Measurements from ENCODE around the gene NMT1. TPM values are rescaled to one million over a fixed set of nuclear protein-coding genes. Genes with fewer than 3 reads are reported as not detected.

The NMT1 gene
- total and polyA plus RNA-seq, 2 of the 13 experiments (the other 11 are each of a cell fraction or from before 2014, with no cell fraction given), result 75.7 to 142 TPM

- TF ChIP-seq NR2F6 (IDR thresholded peaks at IDR 0.05) (peak; percentile 78), NR2F6 (CRISPR knock-in tag; IDR thresholded peaks at IDR 0.05) (peak; percentile 85), MTA1 (CRISPR knock-in tag; IDR thresholded peaks at IDR 0.05; ENCODE audit: borderline replicate concordance) (peak; percentile 83; the same call in 1 of the 2 replicates), ZNF597 (CRISPR knock-in tag; IDR thresholded peaks at IDR 0.05) (no peak), NONO (IDR thresholded peaks at IDR 0.05) (no peak), NONO (CRISPR knock-in tag; conservative IDR thresholded peaks at IDR 0.05) (0 out of 2 replicates have a peak, but pooled peaks have one; percentile 45), EP300 (IDR thresholded peaks at IDR 0.05; ENCODE audit: low read depth in 2 of 2, low read length in 2 of 2) (peak in 1 of 2 experiments; percentile 14; a peak in 1 of 4 replicates), EP300 (CRISPR knock-in tag; IDR thresholded peaks at IDR 0.05; ENCODE audit: borderline replicate concordance) (no peak), BCL6 (CRISPR knock-in tag; IDR thresholded peaks at IDR 0.05) (no peak), KLF16 (CRISPR knock-in tag; IDR thresholded peaks at IDR 0.05) (0 out of 4 replicates have a peak, but pooled peaks of 1 of the 2 experiments have one; percentile 18), ZNF670 (CRISPR knock-in tag; IDR thresholded peaks at IDR 0.05; ENCODE audit: borderline replicate concordance) (peak; percentile 70; the same call in 1 of the 2 replicates), ZNF138 (CRISPR knock-in tag; IDR thresholded peaks at IDR 0.05; ENCODE audit: low read depth) (0 out of 2 replicates have a peak, but pooled peaks have one; percentile 18), HDAC2 (CRISPR knock-in tag; IDR thresholded peaks at IDR 0.05) (peak; percentile 63), GABPB1 (CRISPR knock-in tag; IDR thresholded peaks at IDR 0.05) (no peak), TBX2 (CRISPR knock-in tag; IDR thresholded peaks at IDR 0.05; ENCODE audit: borderline replicate concordance) (peak; percentile 25; the same call in 1 of the 2 replicates), TEF (CRISPR knock-in tag; IDR thresholded peaks at IDR 0.05) (no peak), ZNF790 (CRISPR knock-in tag; IDR thresholded peaks at IDR 0.05; ENCODE audit: borderline replicate concordance) (no peak), SPEN (CRISPR knock-in tag; IDR thresholded peaks at IDR 0.05; ENCODE audit: low read depth) (peak; percentile 32; the same call in 1 of the 2 replicates), ZNF740 (CRISPR knock-in tag; IDR thresholded peaks at IDR 0.05) (peak; percentile 91), WIZ (CRISPR knock-in tag; IDR thresholded peaks at IDR 0.05) (0 out of 2 replicates have a peak, but pooled peaks have one; percentile 31), HNF4A (CRISPR knock-in tag; IDR thresholded peaks at IDR 0.05) (peak; percentile 52; the same call in 1 of the 2 replicates)
These were observed 30.4 kb upstream of the NMT1 start (continued) for GRCh38 chr17:45030733-45031132.

Measured in HepG2 (cell line).